Esophagus squamous epithelium (tissue), 5 donors: ENCODE data around the gene BLVRB. TPM values are rescaled to one million over a fixed set of nuclear protein-coding genes. Genes with fewer than 3 reads are reported as not detected.

ENCODE experiments used
- DNase-seq: peaks from one replicate; lab custom pipeline; 2025; lab: John Stamatoyannopoulos, UW
- H3K27ac ChIP-seq, 4 donors: fragments of 200-600 bp; sonication (generic); one replicate each; pipeline ENCODE4 v1.5.1; 2016 to 2019; ENCODE audit warnings: mild to moderate bottlenecking in 1 of 4
- H3K27me3 ChIP-seq, 4 donors: fragments of 200-600 bp; sonication (generic); 1 replicate in 3 of 4; 2 replicates in 1 of 4; pipeline versions ENCODE4 v1.5.1 to v1.6.0; 2017 to 2021; ENCODE audit warnings: antibody characterized with exemption in 1 of 4
- H3K36me3 ChIP-seq, 3 donors: fragments of 200-600 bp; sonication (generic); one replicate each; pipeline ENCODE4 v1.5.1; 2016 to 2019
- H3K4me1 ChIP-seq, 3 donors: fragments of 200-600 bp; sonication (generic); one replicate each; pipeline ENCODE4 v1.5.1; 2017 to 2019
- H3K4me3 ChIP-seq, 4 donors: fragments of 200-600 bp; sonication (generic); 1 replicate in 3 of 4; 2 replicates in 1 of 4; pipeline ENCODE4 v1.5.1; 2016 to 2019; ENCODE audit warnings: mild to moderate bottlenecking in 2 of 4, moderate library complexity in 1 of 4
- H3K9me3 ChIP-seq, 3 donors: fragments of 200-600 bp; sonication (generic); one replicate each; pipeline ENCODE4 v1.5.1; 2016 to 2019
- CTCF ChIP-seq, 6 experiments: fragments of 450-650 bp in 4 of 6; fragments of 200-600 bp in 2 of 6; sonication (generic) in 2 of 6; IDR thresholded peaks; one replicate each; pipeline ENCODE4 v1.5.1; 2016 to 2019; ENCODE audit warnings: antibody characterized with exemption in 6 of 6, mild to moderate bottlenecking in 4 of 6, moderate library complexity in 4 of 6
- POLR2A ChIP-seq, 4 donors: fragments of 450-650 bp; IDR thresholded peaks; one replicate each; pipeline ENCODE4 v1.6.1; 2017; ENCODE audit warnings: antibody characterized with exemption in 4 of 4, mild to moderate bottlenecking in 4 of 4, moderate library complexity in 3 of 4
- WGBS, 2 donors: methylation state at CpG; one replicate each; pipeline ENCODE4 v1.1.5; 2018; 5-methylcytosine and 5-hydroxymethylcytosine counted together
- intact Hi-C: fragments of 100-400 bp; cut with DNase I; formaldehyde crosslinking; loops from one replicate; pipeline ENCODE4 v1.15.0; 2022
- total RNA-seq, 4 donors: library from RNA; depleted of rRNA; stranded (reverse); fragments of >200 nt; gene quantifications; one replicate each; pipeline ENCODE4 v1.1.0, GENCODE V29; 2016
- donor health status: DM: yes; HTN: yes; CAD: no.

Gene BLVRB
- total RNA-seq, 4 donors from 2014 or later, result 177 to 283 (median 236) TPM

- H3K27ac ChIP-seq, result no peak overlapping the region
- peaks cover 0 to 13% (median 7%) of the 10 kb centered on the region in 3 donors for H3K36me3 ChIP-seq
- TF ChIP-seq POLR2A (IDR thresholded peaks at IDR 0.05), result no peak
- no peak for TF ChIP-seq CTCF (IDR thresholded peaks at IDR 0.05)
- intact Hi-C loops, result no loop called here
- WGBS, 2 donors, result 72 to 73% methylated on average over 5 of the region's 5 CpGs
- H3K4me1 ChIP-seq, result peaks cover 20 to 66% (median 30%) of the 10 kb centered on the region in 3 donors
- DNase-seq, result no peak
- no peaks in the 10 kb centered on the region for H3K27me3 ChIP-seq
- no peak overlapping the region for H3K4me3 ChIP-seq
- no peaks in the 10 kb centered on the region for H3K9me3 ChIP-seq
Measured at GRCh38 chr19:40419066-40419612, 46.4 kb downstream of the BLVRB start.

GRCh38 chr19:40418040-40418439 lies 47.5 kb downstream of the BLVRB start:
- 71 to 84% methylated on average over 3 of the region's 3 CpGs for WGBS, 2 donors
- peaks cover 0 to 9% (median 3%) of the 10 kb centered on the region in 3 donors for H3K36me3 ChIP-seq
- H3K4me1 ChIP-seq, result peaks cover 20 to 62% (median 20%) of the 10 kb centered on the region in 3 donors
- no peaks in the 10 kb centered on the region for H3K9me3 ChIP-seq
- intact Hi-C loops, result no loop called here
- DNase-seq, result no peak
- H3K27me3 ChIP-seq, result peaks cover 0 to 3% (median 0%) of the 10 kb centered on the region in 4 donors
- H3K4me3 ChIP-seq, result no peak overlapping the region
- TF ChIP-seq CTCF (IDR thresholded peaks at IDR 0.05) (no peak), POLR2A (IDR thresholded peaks at IDR 0.05) (no peak)
- peak overlapping the region in 3 of 4 donors; percentile 70 to 88 (median 81) for H3K27ac ChIP-seq

GRCh38 chr19:40417643-40417981 lies 47.9 kb downstream of the BLVRB start:
- Histone ChIP-seq H3K36me3 (peaks cover 0 to 4% (median 0%) of the 10 kb centered on the region in 3 donors), H3K4me1 (peaks cover 17 to 57% (median 19%) of the 10 kb centered on the region in 3 donors), H3K4me3 (no peak overlapping the region), H3K9me3 (no peaks in the 10 kb centered on the region), H3K27ac (peak overlapping the region; percentile 52 to 88 (median 76)), H3K27me3 (peaks cover 0 to 7% (median 0%) of the 10 kb centered on the region in 4 donors)
- 78 to 82% methylated on average over 3 to 4 of the region's 4 CpGs for WGBS, 2 donors
- no peak for DNase-seq
- no peak for TF ChIP-seq POLR2A (IDR thresholded peaks at IDR 0.05)
- no peak for TF ChIP-seq CTCF (IDR thresholded peaks at IDR 0.05)
- intact Hi-C loops, result no loop called here

GRCh38 chr19:40416918-40417642 lies 48.5 kb downstream of the BLVRB start:
- Histone ChIP-seq H3K9me3 (no peaks in the 10 kb centered on the region), H3K27ac (peak overlapping the region; percentile 52 to 88 (median 76)), H3K4me3 (no peak overlapping the region), H3K27me3 (peaks cover 0 to 9% (median 0%) of the 10 kb centered on the region in 4 donors), H3K36me3 (no peaks in the 10 kb centered on the region), H3K4me1 (peaks cover 14 to 57% (median 16%) of the 10 kb centered on the region in 3 donors)
- intact Hi-C loops, result no loop called here
- WGBS, 2 donors, result 29 to 41% methylated on average over 12 to 14 of the region's 16 CpGs
- DNase-seq, result no peak
- TF ChIP-seq CTCF (IDR thresholded peaks at IDR 0.05), result no peak
- TF ChIP-seq POLR2A (IDR thresholded peaks at IDR 0.05), result peak in 1 of 4 donors; percentile 44

- TF ChIP-seq CTCF (IDR thresholded peaks at IDR 0.05) (no peak), POLR2A (IDR thresholded peaks at IDR 0.05) (no peak)
- H3K27ac ChIP-seq, result no peak overlapping the region
Measured at GRCh38 chr19:40415768-40416167, 49.8 kb downstream of the BLVRB start.

More at GRCh38 chr19:40415768-40416167, 49.8 kb downstream of the BLVRB start:
- intact Hi-C loops, result no loop called here
- Histone ChIP-seq H3K27me3 (peaks cover 0 to 9% (median 0%) of the 10 kb centered on the region in 4 donors), H3K9me3 (no peaks in the 10 kb centered on the region), H3K4me1 (peaks cover 5 to 58% (median 17%) of the 10 kb centered on the region in 3 donors), H3K36me3 (no peaks in the 10 kb centered on the region), H3K4me3 (no peak overlapping the region)
- no peak for DNase-seq
- WGBS, 2 donors, result 88 to 97% methylated on average over 2 of the region's 2 CpGs
